GM21825 (cell line): ENCODE results near the gene MND1.
A peak's percentile ranks its signal among the peaks of the same experiment; 100 is the strongest.
"Not testable (repeated sequence)": the region's sequence is repeated elsewhere in the genome, so short reads cannot be mapped to it uniquely, and the experiment has no call there.

Experiments used
- ATAC-seq: cut with Tn5 transposase; IDR thresholded peaks from one replicate; pipeline ENCODE4 v1.9.1; 2021; ENCODE audit warnings: mild to moderate bottlenecking, moderate library complexity; ENCODE audit not compliant: unreplicated experiment

MND1 gene

DNA sequence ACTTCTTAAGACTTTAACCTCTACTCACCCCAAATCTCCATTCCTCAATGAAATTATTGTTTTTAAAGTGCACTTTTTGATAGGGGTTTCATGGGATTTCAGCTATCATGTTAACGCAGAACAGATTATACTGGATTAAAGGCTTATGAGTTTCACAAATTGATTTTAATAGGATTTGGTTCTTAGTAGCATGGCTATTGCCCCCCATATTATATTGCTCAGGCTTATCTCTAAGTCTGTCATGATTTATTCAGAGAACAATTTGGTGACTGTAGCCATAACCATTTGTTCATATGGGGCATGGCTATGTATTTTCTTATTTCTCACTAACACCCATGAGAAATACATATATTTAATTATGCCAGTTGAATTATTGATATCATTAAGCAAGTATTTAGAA lies 57.0 kb downstream of the MND1 start:
- no peak for ATAC-seq

DNA sequence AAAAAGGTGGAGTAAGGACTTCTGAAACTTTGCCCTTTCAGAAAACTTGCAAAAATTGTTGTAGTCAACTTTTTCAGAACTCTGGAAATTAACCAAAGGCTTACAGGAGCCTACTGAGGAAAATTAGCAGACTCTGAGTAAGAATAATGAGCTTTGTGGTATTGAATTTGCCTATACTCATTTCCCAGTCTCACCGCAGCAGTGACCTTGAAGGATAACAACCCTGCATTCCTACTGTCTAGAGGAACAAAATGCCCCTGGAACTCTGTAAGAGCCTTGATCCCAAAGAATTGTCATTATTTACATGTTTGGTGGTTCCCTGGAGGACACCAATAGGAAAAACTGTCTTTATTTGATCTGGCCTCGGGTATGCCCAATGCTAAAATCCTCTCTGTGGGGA lies 57.9 kb downstream of the MND1 start:
- no peak for ATAC-seq

DNA sequence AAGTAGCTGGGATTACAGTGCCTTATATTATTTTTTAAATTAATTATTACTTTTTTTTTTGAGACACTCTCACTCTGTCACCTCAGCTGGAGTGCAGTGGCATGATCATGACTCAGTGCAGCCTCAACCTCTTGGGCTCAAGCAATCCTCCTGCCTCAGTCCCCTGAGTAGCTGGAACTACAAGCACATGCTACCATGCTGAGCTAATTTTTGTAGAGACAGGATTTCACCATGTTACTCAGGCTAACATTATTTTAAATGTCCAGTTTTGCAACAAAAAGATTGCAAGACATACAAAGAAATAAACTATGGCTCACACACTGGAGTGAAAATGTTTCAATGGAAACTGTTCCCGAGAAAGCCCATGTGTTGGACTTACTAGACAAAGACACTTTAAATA lies 59.2 kb downstream of the MND1 start:
- no peak for ATAC-seq

DNA sequence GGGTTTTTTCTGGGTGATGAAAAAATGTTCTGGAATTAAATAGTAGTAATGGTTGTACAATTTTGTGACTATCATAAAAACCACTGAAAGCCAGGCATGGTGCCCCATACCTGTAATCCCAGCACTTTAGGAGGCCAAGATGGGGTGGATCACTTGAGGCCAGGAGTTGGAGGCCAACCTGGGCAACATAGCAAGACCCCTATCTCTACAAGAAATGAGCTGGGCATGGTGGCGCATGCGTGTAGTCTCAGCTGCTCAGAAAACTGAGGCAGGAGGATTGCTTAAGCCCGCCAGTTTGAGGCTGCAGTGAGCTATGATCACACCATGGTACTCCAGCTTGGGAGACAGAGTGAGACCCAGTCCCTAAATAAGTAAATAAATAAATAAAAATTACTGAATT lies 63.4 kb downstream of the MND1 start:
- no peak for ATAC-seq

DNA sequence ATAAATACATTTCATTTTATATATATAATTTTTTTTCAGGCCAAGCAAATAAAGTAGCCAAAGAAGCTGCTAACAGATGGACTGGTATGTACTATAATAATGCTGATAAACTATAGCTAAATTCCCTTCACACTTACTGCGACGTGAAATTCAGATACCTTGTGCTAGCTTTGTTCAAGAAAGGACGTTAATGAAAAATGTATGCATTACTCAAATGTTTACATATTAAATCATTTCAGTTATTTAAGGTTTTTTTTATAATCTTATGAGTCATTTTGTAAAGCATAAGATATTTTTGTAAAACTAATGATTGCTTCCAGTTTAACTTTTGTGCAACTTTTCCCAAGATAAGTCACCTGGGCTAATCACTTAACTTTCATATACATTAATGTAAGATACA lies 64.4 kb downstream of the MND1 start:
- no peak for ATAC-seq

DNA sequence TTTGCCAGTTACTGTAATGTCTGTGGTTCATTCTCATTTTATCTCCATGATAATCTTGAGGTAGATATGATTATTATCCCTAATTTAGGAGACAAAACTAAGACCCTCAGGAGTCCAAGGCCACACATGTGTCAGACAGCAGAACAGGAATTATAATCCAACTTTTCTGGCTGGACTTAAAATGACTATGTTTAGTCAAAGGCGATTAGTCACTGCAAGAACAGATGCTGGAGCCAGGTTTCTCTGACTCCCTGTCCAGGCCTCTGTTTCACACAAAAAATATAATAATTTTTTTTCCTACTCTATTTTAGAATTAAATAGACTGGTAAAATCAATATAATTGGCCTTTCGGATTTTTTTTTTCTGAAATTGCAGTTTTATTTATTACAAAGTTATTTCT lies 64.9 kb downstream of the MND1 start:
- ATAC-seq = no peak

DNA sequence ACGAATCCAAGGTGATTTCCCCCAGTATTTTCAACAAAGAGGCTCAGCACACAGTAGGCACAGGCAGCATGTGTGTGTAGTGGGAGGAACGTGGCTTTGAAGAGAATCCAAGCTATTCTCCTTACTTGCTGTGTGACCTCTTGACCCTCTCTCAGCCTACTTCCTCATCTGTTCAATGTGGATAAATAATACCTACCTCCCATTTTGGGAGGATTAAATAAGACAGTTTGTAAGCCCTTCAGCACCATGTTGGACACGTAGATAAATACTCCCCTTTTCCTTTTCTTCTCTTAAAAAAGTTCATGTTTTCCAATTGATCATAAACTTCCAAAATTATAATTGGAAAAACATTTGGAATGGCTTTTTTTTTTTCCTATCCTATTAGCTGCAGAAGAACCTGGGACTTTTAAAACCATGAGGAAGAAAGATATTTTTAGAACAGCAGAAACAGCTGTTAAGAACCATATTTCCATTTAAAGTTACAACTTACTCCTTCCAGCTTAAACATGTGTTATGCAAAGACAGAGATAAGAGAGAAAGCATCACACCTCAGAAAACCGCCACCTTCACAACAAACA lies 65.5 kb downstream of the MND1 start:
- ATAC-seq = no peak

DNA sequence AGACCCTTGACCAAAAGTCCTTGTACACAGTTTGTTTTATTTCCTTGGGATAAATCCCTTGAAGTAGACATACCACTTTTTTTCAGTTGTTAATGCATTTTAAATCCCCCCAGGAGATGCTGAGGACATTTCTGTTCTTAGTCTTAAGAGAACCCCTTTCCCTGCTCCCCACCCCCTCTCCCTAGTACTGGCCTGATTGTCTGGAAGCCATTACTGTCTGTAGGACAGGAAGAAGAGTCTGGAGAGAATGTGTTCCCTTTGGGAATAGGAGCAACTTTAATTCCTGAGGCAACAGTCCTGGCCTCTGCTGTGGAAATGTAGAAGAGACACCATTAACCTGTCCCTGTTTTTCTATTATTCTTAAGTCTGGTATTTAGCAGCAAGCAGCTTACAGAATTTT lies 69.4 kb downstream of the MND1 start:
- no peak for ATAC-seq

DNA sequence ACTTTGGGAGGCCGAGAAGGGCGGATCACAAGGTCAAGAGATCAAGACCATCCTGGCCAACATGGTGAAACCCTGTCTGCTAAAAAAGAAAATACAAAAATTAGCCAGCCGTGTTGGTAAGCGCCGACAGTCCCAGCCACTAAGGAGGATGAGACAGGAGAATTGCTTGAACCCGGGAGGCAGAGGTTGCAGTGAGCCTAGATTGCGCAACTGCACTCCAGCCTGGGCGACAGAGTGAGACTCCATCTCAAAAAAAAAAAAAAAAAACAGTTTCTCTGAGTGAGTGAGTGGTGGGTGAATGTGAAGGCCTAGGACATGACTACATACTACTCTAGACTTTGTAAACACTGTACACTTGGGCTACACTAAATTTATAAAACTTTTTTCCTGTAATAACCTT lies 72.0 kb downstream of the MND1 start:
- not testable (repeated sequence) for ATAC-seq

DNA sequence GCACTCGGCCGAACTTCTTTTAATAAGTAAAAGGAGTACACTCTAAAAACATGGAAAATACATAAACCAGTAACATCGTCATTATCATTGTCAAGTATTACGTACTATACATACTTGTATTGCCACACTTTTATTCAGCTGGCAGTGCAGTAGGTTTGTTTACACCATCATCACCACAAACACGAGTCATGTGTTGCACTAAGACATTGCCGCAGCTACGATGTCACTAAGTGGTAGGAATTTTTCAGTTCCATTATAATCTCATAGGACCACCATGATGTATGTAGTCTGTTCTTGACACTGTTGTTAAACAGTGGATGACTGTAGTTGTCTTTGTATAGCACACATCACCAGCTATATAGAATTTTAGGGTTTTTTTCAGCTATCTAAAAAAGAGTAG lies 73.6 kb downstream of the MND1 start:
- no peak for ATAC-seq

DNA sequence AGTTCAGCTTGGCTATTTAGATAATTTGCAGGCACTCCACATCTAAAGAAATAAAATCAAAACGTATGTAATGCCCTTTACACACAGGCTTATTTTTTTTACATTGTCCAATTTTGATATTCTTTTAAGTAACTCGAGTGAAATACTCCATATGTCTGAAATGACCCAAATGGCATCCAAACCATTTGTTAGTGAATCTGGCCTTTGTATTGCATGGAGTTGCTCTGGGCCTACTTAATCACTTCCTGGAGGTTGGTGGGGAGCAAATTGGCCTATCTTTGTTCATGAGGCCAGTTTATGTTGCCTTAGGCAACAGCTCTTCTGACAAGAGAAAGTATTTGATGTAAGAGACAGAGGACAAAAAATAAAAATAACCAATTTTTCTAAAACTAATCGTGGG lies 74.1 kb downstream of the MND1 start:
- no peak for ATAC-seq

DNA sequence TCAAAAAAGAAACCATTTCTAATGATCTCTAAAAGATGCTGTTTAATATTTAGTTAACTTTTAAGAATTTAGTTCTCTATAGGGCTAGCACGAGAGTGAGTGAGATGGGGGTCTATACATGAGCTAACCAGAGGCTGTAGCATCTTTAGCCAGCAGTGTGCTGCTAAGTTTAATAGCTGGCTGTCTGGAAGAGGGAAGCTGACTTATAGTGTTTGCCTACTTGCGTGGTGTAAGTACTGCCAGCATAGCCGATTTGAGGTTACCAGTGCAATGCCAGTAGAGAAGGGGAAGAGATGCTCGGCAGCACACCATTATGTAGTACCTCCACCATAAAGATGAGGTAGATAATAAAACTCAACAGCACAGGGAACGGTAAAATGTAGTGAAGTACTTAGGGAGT lies 74.5 kb downstream of the MND1 start:
- no peak for ATAC-seq

DNA sequence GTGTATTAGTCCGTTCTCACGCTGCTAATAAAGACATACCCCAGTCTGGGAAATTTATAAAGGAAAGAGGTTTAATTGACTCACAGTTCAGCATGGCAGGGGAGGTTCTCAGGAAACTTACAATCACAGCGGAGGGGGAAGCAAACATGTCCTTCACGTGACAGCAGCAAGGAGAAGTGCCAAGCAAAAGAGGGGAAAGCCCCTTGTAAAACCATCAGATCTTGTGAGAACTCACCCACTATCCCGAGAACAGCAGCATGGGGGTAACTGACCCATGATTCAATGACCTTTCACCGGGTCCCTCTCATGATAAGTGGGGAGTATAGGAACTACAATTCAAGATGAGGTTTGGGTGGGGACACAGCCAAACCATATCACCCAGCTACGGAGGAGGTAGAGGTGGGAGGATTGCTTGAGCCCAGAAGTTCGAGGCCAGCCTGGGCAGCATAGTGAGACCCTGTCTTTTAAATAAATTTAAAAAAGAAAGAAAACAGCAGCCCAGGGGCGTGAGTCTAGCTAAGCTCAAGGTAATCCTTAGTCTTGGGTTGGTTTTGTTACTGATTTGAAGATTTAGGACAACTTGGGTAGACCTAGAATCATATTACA lies 75.3 kb downstream of the MND1 start:
- ATAC-seq = no peak

DNA sequence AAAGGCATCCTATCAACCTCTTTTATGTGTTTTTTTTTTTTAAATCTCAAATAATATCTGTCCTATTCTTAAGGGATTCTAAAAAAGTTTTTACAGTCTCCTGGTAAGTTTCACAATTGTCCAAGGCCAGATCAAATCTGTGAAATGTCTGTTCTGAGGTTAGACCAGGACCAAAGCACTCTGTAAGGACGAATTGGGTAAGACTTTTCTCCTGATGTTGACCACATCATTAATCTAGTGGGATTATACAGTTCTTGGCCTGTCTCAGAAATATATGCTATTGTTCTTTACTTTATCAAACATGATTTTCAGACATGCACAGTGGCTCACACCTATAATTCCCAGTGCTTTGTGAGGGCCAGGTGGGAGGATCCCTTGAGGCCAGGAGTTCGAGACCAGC lies 75.9 kb downstream of the MND1 start:
- ATAC-seq = no peak

DNA sequence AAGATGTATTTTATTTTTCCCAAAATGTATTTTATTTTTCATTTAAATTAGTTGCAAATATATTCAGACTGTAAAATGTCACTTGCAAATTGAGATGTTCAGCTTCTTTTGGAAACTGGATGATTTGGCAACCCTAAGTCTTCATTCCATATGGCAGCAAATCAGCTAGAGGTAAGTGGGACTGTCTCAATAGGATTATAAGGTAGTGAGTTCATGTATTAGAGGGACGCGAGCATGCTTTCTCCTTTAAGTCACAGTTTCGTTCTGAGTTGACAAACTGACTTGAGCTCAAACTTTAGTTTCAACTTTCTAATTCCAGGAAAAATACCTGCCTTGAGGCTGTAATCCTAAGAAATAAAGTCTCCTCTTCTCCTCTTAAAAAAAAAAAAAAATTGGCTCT lies 77.5 kb downstream of the MND1 start:
- ATAC-seq = peak; percentile 56

DNA sequence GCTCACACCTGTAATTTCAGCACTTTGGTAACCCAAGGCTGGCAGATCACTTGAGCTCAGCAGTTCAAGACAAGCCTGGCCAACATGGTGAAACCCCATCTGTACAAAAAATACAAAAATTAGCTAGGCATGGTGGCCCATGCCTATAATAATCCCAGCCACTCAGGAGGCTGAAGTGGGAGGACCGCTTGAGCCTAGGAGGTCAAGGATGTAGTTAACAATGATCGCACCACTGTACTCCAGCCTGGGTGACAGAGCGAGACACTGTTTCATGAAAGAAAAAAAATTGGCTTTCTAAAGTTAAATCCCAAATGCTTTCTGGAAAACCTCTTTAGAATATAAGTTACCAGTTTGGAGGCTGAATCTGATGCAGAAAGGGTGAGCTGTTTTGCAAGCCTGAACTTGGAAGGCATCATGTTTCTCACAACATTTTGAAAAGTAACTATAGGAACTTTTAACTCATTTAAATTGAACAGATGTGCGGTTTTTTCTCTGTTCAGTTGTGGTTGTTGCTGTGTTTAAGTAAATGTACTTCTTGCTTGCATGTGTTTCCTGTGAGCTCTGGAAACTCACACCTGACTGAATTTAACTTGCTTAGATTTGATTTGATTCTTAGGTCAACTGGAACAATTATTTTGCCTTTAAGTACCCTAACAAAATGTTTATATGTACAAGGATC lies 81.9 kb downstream of the MND1 start:
- ATAC-seq = no peak

DNA sequence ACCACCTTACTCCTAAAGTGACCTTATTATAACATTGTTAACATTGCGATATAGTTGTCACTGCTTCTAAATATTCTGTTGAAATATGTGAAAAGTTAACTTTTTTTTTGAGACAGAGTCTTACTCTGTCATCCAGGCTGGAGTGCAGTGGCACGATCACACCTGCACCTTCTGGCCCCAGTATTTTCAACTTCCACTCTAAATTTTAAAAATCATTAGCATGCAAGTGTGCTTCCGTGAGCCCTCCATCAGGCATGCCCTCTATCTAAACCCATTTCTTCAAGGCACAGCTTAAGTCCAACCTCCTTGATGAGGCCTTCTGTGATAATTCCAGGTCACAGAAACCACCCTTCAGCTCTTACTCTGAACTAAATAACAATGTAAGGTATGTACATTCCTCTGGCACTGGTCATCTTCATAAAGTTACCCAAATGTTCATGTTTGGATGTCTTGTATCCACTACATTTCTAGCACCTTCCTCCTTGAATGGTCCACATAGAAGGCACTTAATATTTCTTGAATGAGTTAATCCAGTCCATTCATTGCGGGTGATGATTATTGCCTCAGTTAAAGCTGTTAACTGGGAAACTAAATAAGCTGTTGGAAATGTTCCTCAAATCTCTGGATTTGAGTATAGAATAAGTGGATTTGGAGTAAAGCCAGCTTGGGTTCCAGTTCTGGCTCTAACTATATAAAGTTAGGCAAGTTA lies 83.0 kb downstream of the MND1 start:
- no peak for ATAC-seq

DNA sequence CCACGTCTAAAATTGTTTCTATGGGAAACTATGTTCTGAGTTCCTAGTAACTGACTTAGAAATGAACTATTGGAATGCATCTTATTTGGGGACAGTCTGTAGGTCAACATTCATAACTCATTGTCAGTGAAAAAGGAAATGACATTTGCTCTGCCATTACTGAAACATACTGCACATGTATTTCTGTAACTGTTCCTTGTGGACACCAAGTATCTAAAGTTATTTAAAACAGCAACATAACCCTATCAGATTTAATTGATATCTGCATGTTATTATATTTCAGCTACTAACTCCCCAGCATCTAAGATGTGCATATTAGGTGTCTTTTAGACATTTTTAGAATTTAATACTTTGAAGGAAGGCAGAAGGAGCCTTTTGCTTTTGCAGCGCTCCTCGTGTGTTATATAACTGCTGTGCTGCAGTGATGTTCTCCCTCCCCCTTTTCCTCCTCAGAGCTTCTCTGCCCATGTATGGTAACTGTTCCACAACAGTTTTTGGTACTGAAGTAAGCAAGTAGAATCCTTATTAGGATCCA lies 84.5 kb downstream of the MND1 start:
- no peak for ATAC-seq

DNA sequence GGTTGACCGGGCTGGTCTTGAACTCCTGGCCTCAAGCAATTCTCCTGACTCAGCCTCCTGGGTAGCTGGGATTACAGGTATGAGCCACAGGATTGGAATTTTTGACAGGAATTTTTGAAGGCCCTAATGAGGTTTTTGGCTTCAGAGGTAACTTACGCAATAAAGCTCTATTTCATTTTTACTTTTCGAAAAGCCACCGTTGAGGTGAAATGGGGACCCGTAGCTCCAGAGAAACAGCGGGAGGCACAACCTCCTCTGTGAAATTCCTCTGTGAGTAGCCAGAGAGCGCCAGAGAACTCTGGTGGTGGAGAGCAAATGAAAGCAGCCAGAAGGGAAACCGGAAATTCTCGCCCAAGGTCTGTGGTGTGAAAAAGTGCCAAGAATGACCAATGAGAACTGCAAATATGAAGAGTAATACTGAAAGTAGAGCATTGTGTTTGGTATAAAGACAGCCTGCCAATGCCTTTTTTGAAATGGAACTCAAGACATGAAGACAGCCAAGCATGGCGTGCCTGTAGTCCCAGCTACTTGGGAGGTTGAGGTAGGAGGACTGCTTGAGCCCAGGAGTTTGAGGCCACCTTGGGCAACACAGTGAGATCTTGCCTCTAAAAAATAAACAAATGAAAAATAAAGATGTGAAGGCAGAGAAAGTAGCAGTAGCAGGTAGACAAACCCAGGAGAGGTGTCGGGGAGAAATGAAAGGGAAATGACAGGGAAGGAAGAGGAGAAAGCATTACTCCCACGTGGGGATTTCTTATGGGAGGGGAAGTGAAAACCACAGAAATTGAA lies 88.7 kb downstream of the MND1 start:
- peak; percentile 92 for ATAC-seq

DNA sequence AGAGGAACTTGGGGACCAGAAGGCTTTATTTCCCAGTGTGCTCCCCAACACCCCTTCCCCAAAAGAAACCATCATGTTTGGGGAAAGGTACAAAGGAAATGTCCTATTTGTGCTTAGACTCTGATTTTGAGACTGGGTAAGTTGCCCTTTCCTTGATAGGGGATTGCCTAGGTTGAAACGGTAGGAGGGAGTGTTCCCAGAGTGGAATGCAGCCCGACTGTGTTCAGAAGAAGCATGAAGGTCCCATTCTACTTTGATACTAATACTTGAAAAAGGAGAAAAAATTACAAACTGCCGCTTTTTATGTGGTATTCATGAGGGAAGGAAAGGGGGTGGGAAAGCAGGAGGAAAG lies 89.2 kb downstream of the MND1 start:
- ATAC-seq = no peak

DNA sequence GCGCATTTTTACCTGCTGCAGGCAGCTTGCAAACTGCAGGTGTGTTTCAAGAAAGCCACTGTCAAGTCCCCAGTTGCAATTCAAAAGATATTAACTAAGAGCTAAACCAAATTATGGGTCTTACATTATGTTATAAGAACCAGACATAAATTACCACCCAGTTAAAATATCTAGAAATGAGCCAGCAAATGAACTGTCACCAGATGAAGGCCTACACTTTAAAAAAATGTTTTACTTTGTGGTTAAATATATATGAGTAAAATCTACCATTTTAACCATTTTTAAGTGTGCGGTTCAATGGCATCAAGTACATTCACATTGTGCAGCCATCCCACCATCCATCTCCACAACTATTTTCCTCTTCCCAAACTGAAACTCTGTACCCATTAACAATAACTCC lies 89.7 kb downstream of the MND1 start:
- ATAC-seq = no peak
